CD4-positive, alpha-beta T cell treated with Interferon gamma for 1 hour (primary cell): ENCODE results near the gene SPEN.
"Not testable (repeated sequence)": the region's sequence is repeated elsewhere in the genome, so short reads cannot be mapped to it uniquely, and the experiment has no call there.

ENCODE experiments used
- DNase-seq: peaks from one replicate; pipeline ENCODE4 v3.0.0-alpha.2; 2020

SPEN gene

GRCh38 chr1:15902882-15903281, 55.4 kb downstream of the SPEN start:
- no peak for DNase-seq

DNA sequence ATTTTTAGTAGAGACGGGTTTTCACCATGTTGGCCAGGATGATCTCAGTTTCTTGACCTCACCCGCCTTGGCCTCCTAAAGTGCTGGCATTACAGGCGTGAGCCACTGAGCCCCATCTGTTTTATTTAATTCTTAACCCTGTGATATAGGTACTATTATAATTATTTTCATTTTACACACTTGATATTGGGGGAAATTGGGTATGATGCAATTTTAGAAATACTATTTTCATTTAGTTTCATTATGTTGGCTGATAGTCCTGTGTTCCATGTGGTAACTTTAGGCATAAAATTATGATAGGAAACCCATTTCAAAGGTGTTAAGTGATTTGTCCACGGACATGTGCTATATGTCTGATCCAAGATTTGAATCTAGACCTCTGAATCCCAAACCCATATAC, 61.1 kb downstream of the SPEN start:
- no peak for DNase-seq

DNA sequence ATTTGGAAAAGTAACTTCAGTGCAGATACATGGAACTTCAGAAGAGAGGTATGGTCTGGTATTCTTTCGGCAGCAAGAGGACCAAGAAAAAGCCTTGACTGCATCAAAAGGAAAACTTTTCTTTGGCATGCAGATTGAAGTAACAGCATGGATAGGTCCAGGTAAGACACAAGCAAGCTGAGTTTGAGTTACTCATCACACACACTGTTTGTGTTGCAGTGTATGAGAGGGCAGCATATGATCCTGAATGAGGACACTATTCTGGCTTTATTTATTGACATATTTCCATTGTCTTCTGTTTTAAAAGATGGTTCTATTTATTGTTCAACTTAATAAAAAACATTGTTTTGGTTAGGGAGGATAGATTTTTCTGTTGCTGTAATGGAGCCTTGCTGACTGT, 63.6 kb downstream of the SPEN start:
- DNase-seq: no peak

- DNase-seq: no peak
These were observed 64.4 kb downstream of the SPEN start for GRCh38 chr1:15911927-15912326.

- DNase-seq: not testable (repeated sequence)
These were observed 66.1 kb downstream of the SPEN start for GRCh38 chr1:15913607-15914006.

- DNase-seq: no peak
These were observed 68.5 kb downstream of the SPEN start for GRCh38 chr1:15915991-15916390.

DNA sequence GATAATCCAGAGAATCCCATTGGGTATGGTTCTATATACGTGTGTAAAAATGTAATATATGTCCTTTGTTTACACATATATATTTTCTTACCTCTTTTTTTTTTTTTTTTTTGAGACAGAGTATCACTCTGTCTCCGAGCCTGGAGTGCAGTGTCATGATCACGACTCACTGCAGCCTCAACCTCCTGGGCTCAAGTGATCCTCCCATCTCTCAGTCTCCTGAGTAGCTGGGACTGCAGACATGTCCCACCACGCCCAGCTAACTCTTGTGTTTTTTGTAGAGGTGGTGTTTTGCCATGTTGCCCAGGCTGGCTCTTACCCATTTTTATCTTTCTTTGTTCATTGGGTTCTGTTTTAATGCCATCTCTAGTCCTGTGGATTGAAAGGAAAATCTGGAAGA, 68.9 kb downstream of the SPEN start:
- no peak for DNase-seq

GRCh38 chr1:15916916-15917315, 69.4 kb downstream of the SPEN start:
- DNase-seq: no peak

DNA sequence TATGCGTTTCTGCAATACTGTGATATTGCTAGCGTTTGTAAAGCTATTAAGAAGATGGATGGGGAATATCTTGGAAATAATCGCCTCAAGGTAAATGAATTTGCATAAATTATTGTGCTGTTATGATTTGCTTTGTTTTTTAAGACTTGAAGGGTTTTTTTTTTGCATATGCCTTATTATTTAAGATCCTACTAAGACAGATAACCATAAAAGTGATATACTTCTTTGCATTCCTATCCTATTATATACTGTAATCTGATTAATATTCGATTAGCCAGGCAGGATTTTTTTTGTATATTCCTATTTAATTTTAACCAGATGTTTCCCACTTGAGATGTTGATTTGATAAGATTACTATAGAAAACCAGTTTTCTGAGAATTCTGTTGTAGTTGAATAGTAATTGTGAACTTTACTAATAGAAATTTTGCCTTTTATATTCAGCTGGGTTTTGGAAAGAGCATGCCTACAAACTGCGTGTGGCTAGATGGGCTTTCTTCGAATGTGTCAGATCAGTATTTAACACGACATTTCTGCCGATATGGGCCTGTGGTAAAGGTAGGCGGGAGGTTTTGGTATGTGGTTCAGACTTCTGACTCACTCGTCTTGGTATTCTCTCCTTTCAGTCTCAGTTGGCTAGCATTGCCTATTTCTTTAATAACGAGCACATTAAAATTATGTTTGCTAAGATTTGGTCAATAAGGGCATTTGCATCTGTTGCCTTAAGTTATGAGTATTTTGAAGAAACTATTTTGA, 71.6 kb downstream of the SPEN start:
- DNase-seq: no peak

DNA sequence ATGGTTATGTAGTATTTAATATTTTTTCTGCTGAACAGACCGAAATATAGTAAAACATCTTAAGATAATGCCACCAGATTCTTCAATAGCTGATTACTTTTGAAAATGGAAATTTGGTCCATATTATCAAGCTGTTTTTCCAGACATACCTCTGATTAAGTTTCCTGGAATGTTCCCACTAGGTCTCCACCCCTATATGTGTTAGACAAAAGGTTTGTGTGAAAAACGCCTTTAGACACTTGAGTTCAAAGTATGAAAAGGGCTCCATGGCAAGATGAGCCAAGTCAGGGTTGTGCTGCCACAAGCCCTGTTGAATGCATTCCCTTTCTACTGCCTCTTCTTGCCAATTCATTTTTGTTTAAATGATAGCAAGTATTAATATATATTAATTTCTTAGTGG, 75.7 kb downstream of the SPEN start:
- DNase-seq: no peak

GRCh38 chr1:15926448-15926847, 78.9 kb downstream of the SPEN start:
- not testable (repeated sequence) for DNase-seq

DNA sequence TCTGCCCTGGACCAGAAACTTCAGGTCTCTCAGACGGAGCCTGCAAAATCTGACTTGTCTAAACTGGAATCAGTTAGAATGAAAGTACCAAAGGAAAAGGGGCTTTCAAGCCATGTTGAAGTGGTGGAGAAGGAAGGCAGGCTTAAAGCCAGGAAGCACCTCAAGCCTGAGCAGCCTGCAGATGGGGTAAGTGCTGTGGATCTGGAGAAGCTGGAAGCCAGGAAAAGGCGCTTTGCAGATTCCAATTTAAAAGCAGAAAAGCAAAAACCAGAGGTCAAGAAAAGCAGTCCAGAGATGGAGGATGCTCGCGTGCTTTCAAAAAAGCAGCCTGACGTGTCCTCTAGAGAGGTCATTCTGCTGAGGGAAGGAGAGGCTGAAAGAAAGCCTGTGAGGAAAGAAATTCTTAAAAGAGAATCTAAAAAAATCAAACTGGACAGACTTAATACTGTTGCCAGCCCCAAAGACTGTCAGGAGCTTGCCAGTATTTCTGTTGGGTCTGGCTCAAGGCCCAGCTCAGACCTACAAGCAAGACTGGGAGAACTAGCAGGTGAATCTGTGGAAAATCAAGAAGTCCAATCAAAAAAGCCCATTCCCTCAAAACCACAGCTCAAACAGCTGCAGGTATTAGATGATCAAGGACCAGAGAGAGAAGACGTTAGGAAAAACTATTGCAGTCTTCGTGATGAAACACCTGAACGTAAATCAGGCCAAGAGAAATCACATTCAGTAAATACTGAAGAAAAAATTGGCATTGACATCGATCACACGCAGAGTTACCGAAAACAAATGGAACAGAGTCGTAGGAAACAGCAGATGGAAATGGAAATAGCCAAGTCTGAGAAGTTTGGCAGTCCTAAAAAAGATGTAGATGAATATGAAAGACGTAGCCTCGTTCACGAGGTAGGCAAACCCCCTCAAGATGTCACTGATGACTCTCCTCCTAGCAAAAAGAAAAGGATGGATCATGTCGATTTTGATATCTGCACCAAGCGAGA, 81.8 kb downstream of the SPEN start:
- no peak for DNase-seq

DNA sequence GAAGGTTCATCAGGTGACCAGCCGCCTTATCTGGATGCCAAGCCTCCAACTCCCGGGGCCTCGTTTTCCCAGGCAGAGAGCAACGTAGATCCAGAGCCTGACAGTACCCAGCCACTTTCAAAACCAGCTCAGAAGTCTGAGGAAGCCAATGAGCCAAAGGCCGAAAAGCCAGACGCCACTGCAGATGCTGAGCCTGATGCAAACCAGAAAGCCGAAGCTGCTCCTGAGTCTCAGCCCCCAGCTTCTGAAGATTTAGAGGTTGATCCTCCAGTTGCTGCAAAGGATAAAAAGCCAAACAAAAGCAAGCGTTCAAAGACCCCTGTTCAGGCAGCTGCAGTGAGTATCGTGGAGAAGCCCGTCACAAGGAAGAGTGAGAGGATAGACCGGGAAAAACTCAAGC, 83.9 kb downstream of the SPEN start:
- DNase-seq: no peak

DNA sequence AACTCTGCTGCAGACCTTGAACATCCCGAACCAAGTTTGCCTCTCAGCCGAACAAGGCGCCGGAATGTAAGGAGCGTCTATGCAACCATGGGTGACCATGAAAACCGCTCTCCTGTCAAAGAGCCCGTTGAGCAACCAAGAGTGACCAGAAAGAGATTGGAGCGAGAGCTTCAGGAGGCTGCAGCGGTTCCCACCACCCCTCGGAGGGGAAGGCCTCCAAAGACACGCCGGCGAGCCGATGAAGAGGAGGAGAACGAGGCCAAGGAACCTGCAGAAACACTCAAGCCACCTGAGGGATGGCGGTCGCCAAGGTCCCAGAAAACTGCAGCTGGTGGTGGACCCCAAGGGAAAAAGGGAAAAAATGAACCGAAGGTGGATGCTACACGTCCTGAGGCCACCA, 84.4 kb downstream of the SPEN start:
- DNase-seq: no peak

- no peak for DNase-seq
These were observed 85.1 kb downstream of the SPEN start for GRCh38 chr1:15932612-15933011.

- no peak for DNase-seq
These were observed 86.2 kb downstream of the SPEN start for GRCh38 chr1:15933684-15934083.

GRCh38 chr1:15934211-15935055, 86.9 kb downstream of the SPEN start:
- DNase-seq: no peak

GRCh38 chr1:15935056-15935950, 87.8 kb downstream of the SPEN start:
- DNase-seq: no peak

GRCh38 chr1:15936025-15936424, 88.5 kb downstream of the SPEN start:
- no peak for DNase-seq

DNA sequence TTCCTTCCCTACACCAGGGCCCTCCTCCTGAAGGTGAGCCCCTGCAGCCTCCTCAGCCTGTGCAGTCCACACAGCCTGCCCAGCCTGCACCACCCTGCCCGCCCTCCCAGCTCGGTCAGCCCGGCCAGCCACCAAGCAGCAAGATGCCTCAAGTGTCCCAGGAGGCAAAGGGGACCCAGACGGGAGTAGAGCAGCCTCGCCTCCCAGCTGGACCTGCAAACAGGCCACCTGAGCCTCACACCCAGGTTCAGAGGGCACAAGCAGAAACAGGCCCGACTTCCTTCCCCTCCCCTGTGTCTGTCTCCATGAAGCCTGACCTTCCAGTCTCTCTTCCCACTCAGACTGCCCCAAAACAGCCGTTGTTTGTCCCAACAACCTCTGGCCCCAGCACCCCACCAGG, 89.6 kb downstream of the SPEN start:
- no peak for DNase-seq

DNA sequence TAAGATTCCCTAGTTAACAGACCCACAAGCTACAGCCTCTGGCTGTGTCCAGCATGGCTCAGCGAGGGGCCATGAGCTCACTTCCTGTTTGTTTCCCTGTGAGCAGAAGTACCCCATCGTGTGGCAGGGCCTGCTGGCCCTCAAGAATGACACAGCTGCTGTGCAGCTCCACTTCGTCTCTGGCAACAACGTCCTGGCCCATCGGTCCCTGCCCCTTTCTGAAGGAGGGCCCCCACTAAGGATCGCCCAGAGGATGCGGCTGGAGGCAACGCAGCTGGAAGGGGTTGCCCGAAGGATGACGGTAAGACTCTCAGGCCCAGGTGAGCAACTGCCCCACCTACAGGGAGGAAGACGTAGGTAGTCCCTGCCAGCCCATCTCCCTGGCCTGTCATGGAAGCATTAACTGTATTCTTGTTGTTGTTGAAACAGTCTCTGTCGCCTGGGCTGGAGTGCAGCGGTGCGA, 90.2 kb downstream of the SPEN start:
- DNase-seq: no peak

DNA sequence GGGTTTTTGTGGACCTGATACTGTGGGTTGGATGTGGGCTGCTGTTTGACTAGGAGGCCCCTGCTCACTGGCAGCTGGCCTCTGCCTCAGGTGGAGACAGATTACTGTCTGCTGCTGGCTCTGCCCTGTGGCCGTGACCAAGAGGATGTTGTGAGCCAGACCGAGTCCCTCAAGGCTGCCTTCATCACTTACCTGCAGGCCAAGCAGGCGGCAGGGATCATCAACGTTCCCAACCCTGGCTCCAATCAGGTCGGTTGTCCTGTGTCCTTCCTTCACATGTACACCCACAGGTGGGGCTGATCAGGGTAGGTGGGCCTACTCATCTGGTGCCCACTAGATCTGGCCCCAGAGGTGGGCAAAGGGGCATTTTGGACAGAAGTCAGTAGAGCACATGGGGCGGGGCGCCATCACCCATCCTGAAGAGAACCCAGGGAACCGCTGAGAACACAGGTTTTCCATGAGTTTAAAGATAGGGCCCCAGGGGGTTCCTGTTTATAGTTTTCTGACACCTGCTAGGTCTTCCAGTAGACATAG, 91.2 kb downstream of the SPEN start:
- DNase-seq: no peak
